NCI-H82 treated with DMSO at 0.1 percent for 48 hours (cell line): Measurements from ENCODE around the gene IRF2.

Source experiments
- DNase-seq: peaks from one replicate; lab custom pipeline; 2025; ENCODE audit not compliant: unreplicated experiment; lab: John Stamatoyannopoulos, UW

The IRF2 gene

DNA sequence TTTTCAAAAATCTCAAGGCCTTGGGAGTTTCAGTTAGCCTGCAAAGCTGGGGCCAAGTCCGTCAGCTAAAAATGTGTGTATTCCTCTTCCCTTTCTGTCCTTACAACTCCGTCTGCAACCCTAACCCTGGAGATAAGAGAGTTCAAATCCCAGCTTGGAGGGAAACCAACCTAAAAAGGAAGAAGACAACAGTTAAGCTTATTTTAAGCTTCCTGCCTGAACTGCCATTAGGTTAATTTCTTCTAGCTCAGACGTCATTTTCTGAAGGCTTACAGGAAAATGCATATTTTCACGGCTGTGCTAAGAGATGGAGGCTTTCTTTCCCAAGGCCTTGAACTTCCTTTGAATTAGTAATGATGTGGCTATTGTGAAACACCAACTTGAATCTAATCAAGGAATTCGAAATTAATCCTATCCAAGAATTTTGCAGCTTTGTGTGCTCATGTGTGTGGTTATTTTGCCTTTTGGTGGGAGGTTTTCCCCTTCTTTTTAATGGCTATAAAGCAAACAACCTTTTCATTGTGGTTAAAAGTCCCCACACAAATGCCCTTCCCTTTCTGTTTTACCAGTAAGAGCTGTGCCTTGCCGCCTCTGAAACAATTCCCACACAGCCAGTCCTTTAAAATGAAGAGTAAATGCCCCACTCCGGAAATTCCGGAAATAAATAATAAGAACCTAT lies 103.5 kb downstream of the IRF2 start:
- no peak for DNase-seq

GRCh38 chr4:184369871-184370270 lies 104.5 kb downstream of the IRF2 start:
- DNase-seq: no peak

DNA sequence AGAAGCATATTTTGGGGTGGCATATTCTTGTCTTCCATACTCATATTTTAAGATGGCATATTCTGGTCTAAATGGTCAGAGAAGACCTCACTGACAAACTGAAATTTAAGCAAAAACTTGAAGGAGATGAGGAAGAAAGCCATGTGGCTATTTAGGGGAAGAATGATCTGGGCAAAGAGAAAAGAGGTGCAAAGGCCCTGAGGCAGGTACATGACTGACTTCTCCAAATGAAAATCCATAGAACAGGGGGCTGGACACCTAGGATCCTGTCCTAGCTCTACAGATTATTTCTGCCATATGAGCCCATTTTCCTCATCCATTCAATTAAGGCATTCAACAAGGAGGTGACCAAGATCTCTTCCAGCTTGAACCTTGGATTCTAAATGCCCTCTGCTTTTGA lies 105.6 kb downstream of the IRF2 start:
- no peak for DNase-seq

GRCh38 chr4:184368290-184368689 lies 106.1 kb downstream of the IRF2 start:
- no peak for DNase-seq

- no peak for DNase-seq
Observed at GRCh38 chr4:184364100-184364921, 110.0 kb downstream of the IRF2 start.

- no peak for DNase-seq
Observed at GRCh38 chr4:184363258-184363657, 111.1 kb downstream of the IRF2 start.

DNA sequence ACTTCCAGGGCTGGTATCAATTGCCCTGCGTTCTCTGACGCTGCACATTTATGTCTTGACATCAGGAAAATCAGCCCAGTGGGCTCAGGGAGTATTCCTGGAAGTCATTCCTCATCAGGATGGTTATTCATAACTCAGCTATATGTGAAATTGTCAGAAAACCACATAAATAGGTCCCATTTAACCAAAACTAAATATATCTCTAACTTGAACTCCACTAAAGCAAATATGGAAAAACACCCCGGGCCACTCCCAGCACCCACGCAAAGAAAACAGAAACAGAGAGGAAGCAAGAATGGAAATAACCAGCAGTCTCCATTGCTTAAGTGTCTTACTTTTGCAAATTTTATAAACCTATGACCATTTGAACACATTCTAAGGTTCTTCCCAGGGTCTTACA lies 112.0 kb downstream of the IRF2 start:
- no peak for DNase-seq

GRCh38 chr4:184361443-184361842 lies 112.9 kb downstream of the IRF2 start:
- no peak for DNase-seq

- DNase-seq: no peak
Observed at GRCh38 chr4:184359888-184360287, 114.5 kb downstream of the IRF2 start.

DNA sequence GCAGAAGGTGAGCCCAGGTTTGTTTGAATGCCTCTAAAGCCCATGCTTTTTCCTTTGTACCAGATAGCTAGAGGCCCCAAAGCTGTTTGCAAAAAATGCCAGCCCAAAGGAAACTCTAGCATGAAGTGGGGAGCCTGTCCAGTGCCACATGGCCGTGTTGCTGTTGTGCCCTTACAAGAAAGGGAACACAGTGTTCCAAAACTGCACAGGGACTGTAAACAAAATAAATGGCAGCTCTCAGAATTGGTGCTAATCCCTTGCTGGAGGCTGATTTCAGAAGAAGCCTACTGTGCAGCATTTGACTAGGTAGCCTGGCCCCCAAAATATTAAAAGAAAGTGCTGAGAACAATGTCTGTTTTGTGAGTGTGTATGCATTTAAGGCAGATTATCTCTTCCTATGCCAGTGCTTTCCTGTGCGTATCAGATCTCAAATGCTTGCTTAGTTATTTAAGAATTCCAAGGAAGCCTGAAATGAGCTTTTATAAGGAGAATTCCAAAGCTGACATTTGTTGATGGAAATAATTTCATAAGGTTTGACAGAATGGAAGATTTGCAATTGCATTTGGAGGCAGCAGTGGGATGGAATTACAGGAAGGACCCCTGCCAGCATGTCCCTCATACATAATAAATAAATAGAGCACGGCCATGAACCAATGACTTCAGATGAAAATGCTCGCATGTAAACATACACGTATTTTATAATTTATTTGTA lies 115.7 kb downstream of the IRF2 start:
- DNase-seq: no peak

GRCh38 chr4:184357772-184358171 lies 116.6 kb downstream of the IRF2 start:
- DNase-seq: no peak

DNA sequence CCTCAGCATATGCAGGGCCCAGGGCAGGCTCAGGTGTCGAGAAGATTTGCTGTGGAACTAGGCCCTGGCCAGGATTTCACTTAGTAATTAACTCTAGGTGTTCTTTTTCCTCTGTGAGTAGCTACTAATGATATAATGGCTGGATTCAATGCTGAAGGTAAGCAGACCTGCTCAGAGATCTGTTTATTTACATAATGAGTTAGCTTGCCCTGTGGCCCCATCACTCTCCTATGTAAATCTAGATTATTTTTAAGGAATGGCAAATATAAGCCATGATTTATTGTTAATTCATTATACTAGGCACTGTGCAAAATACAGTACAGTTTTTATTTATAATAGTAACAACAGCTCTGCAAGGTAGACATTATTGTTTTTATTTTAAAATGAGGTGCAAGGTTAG lies 117.2 kb downstream of the IRF2 start:
- DNase-seq: no peak

- no peak for DNase-seq
Observed at GRCh38 chr4:184356366-184356765, 118.0 kb downstream of the IRF2 start.

DNA sequence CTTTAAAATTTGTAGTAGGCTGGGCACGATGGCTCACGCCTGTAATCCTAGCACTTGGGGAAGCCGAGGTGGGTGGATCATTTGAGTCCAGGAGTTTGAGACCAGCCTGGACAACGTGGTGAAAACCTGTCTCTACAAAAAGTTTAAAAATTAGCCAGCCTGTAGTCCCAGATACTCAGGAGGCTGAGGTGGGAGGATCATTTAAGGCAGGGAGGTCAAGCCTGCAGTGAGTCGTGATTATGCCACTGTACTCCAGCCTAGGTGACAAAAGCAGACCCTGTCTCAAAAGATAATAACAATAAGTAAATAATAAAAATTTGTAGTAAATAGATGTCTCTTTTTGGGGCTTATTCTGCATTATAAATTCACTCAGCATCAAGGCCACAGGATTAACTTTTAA lies 118.5 kb downstream of the IRF2 start:
- DNase-seq: no peak

DNA sequence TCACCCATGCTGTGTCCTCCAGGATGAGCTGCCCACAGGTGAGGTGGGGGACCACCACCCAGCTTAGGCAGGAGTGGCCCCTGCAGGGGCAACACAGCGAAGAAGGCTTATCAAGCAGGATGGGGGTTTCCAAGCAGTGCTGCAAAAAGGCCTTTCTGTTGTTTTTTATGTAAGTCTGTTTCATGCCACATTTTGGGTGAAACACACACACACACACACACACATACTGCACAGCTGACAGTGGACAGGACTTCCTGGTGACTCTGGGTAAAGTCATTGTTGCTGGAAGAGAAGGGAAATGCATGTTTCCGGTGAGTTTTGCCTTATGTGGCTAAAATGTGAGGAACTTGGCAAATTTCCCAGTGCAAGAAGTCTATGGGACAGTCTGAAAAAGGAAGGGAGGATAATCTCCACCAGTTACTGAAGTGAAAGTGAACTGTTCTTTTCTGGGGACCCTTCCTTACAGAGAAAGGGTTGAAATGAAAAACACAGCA lies 119.2 kb downstream of the IRF2 start:
- DNase-seq: no peak

- DNase-seq: no peak
Observed at GRCh38 chr4:184352891-184353290, 121.5 kb downstream of the IRF2 start.

DNA sequence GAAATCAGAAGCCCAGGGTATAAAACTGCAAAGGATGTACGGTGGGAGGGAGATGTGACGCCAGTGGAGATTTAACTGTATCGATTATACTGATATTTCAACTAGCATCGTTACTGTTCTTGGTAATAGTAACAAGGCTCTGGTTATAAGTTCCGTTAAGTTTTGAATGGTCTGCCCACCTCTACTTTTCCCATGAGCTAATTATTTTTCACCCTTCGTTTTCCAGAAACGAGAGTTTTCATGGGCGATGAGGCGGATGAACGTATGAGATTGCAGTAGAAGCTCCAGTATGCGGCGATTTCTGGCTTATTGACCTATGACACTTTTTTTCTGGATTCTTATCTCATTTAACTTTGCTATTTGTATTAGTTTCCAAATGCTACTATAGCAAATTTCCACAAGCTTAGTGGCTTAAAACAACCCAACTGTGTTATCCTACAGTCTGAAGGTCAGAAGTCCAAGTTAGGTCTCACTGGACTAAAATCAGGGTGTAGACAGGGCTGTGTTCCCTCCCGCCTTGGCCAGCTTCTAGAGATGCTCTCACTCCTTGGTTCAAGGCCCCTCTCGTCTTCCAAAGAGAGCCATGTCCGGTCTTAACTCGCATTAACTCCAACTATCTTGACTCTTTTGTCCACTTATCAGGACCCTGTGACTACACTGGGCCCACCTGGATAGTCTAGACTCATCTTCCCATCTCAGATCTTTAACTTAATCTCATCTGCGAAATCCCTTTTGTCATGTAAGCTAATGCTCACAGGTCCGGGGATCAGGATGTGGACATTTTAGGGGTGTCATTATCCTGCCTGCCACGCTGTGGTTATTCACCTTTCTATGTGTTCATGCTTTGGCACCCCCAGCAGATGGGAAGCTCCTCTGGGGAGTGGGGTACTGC lies 122.5 kb downstream of the IRF2 start:
- no peak for DNase-seq

- DNase-seq: no peak
Observed at GRCh38 chr4:184350964-184351363, 123.4 kb downstream of the IRF2 start.

- no peak for DNase-seq
Observed at GRCh38 chr4:184350213-184350817, 124.0 kb downstream of the IRF2 start.

DNA sequence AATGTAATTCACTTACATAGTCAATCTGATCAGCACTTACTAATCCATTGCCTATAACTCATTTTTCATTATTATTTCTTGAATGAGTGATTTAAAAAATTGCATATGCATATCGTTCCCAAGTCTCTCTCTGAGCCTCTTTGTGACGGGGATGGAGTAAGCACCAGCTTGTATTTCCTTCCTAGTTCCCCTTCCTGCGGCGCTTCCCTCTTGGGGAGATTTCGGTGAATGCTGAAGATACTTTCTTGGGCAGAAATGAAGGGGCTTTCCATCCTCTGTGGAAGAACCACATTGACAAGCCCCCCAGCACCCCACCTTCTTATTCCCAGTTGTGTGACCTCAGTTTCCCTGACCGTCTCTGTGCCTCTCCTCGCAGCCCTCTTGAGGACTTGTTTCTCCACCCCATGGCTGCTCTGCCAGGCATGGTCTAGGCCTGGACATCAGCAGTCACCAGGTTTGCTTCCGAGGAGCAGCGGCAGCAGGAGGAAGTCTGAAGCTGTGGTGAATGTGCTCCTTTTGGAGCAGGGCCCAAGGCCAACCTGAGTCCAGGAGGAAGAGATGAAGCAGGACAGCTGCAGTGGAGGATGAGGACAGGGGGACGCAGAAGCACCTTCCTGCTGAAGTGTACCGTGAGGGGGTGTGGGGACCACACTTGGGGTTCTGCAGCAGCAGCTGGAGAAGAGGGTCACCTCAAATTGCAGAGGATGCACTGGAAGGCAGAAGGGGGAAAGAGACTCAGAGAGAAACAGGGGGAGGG lies 124.9 kb downstream of the IRF2 start:
- DNase-seq: no peak
